ENCODE results near the gene DAO. TPM values are rescaled to one million over a fixed set of nuclear protein-coding genes. Genes with fewer than 3 reads are reported as not detected.

DAO gene
- total RNA-seq, 2 donors from 2014 or later = not detected

DNA sequence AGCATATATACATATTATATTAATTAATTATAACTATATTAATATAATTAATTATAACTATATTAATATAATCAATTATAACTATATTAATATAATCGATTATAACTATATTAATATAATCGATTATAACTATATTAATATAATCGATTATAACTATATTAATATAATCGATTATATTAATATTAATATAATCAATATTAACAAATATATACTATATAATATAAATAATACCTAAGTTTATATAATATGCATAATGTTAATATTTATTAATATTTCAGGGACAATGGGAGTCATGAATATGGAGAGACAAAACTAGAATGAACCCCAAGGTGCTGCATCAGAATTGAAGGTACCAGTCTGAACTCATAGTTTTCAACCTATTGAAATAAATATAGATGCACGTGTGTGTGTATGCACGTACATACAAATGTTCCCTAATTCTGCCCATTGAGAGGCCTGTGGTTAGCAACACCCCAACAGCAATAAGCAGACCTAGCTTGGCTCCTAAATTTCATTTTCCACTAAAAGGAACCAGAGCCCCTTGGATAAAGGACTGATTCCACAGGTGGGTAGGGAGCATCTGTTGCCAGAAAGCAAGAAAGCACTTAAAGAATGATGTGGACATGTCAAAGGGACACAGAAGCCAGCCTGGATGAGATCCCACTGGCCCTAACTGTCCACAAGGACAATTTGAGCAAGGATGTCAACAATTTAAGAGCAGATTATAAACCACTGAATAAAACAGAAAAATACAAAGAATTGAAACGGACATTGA is 43.8 kb upstream of the DAO start:
- H3K4me3 ChIP-seq (ENCODE audit: low read length) = no peak overlapping the region
- no peak overlapping the region for H3K9ac ChIP-seq (ENCODE audit: extremely low read depth, low read length, poor library complexity, severe bottlenecking)
- H3K36me3 ChIP-seq (ENCODE audit: control insufficient read depth, insufficient read depth, low read length) = peaks cover 55% of the 10 kb centered on the region
- H3K27ac Mint-ChIP-seq = no peak overlapping the region
- H3K27me3 ChIP-seq (ENCODE audit: control insufficient read depth, insufficient read depth, low read length, poor library complexity, severe bottlenecking) = no peaks in the 10 kb centered on the region
- 100% methylated on average over 3 of the region's 7 CpGs; no CpG with 5 or more reads in 1 of the 2 experiments for WGBS, 2 experiments (ENCODE audit: insufficient coverage in 1 of 2, insufficient read length in 1 of 2)
- no peaks in the 10 kb centered on the region for H3K4me1 ChIP-seq (ENCODE audit: control insufficient read depth, insufficient read depth, low read length)
- peaks cover 15% of the 10 kb centered on the region for H3K4me1 Mint-ChIP-seq
- no peaks in the 10 kb centered on the region for H3K27me3 Mint-ChIP-seq (ENCODE audit: insufficient read depth)
- no peaks in the 10 kb centered on the region for H3K9me3 Mint-ChIP-seq
- no peak for DNase-seq
- no peaks in the 10 kb centered on the region for H3K9me3 ChIP-seq (ENCODE audit: control insufficient read depth, low read length)
- H3K4me3 Mint-ChIP-seq = no peak overlapping the region
- H3K27ac ChIP-seq (ENCODE audit: low read depth, low read length) = no peak overlapping the region
- H3K36me3 Mint-ChIP-seq (ENCODE audit: low read depth) = peaks cover 42% of the 10 kb centered on the region
- no peak for TF ChIP-seq CTCF (conservative IDR thresholded peaks at IDR 0.05)

DNA sequence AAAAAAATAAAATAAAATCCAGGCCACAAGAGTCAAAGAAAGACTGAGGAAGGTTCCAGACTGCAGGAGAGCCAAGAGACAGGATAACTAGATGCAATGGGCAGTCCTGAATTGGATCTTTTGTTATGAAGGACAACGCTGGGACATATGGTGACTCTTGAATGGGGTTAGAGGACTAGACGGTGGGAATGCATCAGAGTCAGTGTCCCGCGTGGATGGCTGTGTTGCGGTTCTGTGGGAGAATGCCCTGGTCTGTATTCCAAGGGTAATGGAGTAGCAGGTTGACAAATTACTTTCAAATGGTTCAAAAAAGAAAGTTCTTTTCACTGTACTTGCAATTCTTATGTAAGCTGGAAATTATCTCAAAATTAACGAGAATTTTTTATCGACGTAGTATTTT is 42.7 kb upstream of the DAO start:
- peak overlapping the region; percentile 15 for H3K27ac Mint-ChIP-seq

DNA sequence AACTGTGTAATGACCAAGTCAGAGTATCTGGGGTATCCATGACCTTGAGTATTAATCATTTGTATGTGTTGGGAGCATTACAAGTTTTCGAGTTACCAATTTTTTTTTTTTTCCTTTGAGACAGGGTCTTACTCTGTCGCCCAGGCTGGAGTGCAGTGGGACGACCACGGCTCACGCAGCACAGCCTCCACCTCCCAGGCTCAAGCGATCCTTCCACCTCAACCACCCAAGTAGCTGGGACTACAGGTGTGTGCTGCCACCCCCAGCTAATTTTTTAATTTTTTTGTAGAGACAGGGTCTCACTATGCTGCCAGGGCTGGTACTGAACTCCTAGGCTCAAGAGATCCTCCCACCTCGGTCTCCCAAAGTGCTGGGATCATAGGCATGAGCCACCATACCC is 42.2 kb upstream of the DAO start:
- Mint-ChIP-seq H3K9me3 (no peaks in the 10 kb centered on the region), H3K4me3 (no peak overlapping the region), H3K27ac (peak overlapping the region; percentile 94), H3K36me3 (ENCODE audit: low read depth) (peaks cover 40% of the 10 kb centered on the region), H3K4me1 (peaks cover 16% of the 10 kb centered on the region), H3K27me3 (ENCODE audit: insufficient read depth) (no peaks in the 10 kb centered on the region)
- H3K9me3 ChIP-seq (ENCODE audit: control insufficient read depth, low read length) = no peaks in the 10 kb centered on the region
- TF ChIP-seq CTCF (conservative IDR thresholded peaks at IDR 0.05) = no peak
- no peaks in the 10 kb centered on the region for H3K4me1 ChIP-seq (ENCODE audit: control insufficient read depth, insufficient read depth, low read length)
- 95 to 97% methylated on average over 5 to 7 of the region's 7 CpGs for WGBS, 2 experiments (ENCODE audit: insufficient coverage in 1 of 2, insufficient read length in 1 of 2)
- H3K4me3 ChIP-seq (ENCODE audit: low read length) = no peak overlapping the region
- no peak overlapping the region for H3K9ac ChIP-seq (ENCODE audit: extremely low read depth, low read length, poor library complexity, severe bottlenecking)
- DNase-seq = no peak
- H3K36me3 ChIP-seq (ENCODE audit: control insufficient read depth, insufficient read depth, low read length) = peaks cover 49% of the 10 kb centered on the region
- H3K27me3 ChIP-seq (ENCODE audit: control insufficient read depth, insufficient read depth, low read length, poor library complexity, severe bottlenecking) = no peaks in the 10 kb centered on the region
- H3K27ac ChIP-seq (ENCODE audit: low read depth, low read length) = no peak overlapping the region

More for the DNA sequence above, 42.7 kb upstream of the DAO start:
- 93 to 97% methylated on average over 8 of the region's 8 CpGs for WGBS, 2 experiments (ENCODE audit: insufficient coverage in 1 of 2, insufficient read length in 1 of 2)
- Histone ChIP-seq H3K27me3 (ENCODE audit: control insufficient read depth, insufficient read depth, low read length, poor library complexity, severe bottlenecking) (no peaks in the 10 kb centered on the region), H3K9ac (ENCODE audit: extremely low read depth, low read length, poor library complexity, severe bottlenecking) (no peak overlapping the region), H3K4me3 (ENCODE audit: low read length) (no peak overlapping the region), H3K9me3 (ENCODE audit: control insufficient read depth, low read length) (no peaks in the 10 kb centered on the region), H3K27ac (ENCODE audit: low read depth, low read length) (no peak overlapping the region), H3K36me3 (ENCODE audit: control insufficient read depth, insufficient read depth, low read length) (peaks cover 51% of the 10 kb centered on the region), H3K4me1 (ENCODE audit: control insufficient read depth, insufficient read depth, low read length) (no peaks in the 10 kb centered on the region)
- H3K9me3 Mint-ChIP-seq = no peaks in the 10 kb centered on the region
- peaks cover 40% of the 10 kb centered on the region for H3K36me3 Mint-ChIP-seq (ENCODE audit: low read depth)
- H3K4me3 Mint-ChIP-seq = no peak overlapping the region
- peaks cover 16% of the 10 kb centered on the region for H3K4me1 Mint-ChIP-seq
- H3K27me3 Mint-ChIP-seq (ENCODE audit: insufficient read depth) = no peaks in the 10 kb centered on the region
- no peak for TF ChIP-seq CTCF (conservative IDR thresholded peaks at IDR 0.05)
- no peak for DNase-seq
